Loucy (cell line): ENCODE measurements around the gene RASSF5.

Experiments
- H2AFZ ChIP-seq: fragments of 200-600 bp; sonication (generic); 2 replicates; pipeline ENCODE4 v1.6.0; 2016; ENCODE audit warnings: antibody characterized with exemption, mild to moderate bottlenecking, low read length, moderate library complexity
- H3F3A ChIP-seq: fragments of 200-600 bp; 2 replicates; pipeline ENCODE4 v1.6.0; 2016; ENCODE audit warnings: antibody characterized with exemption, low read depth, mild to moderate bottlenecking
- H3K27me3 ChIP-seq: fragments of 200-600 bp; sonication (generic); 2 replicates; pipeline ENCODE4 v1.6.1; 2014; ENCODE audit warnings: low read length, mild to moderate bottlenecking; ENCODE audit not compliant: insufficient read depth, poor library complexity, severe bottlenecking
- H3K36me3 ChIP-seq: fragments of 200-600 bp; sonication (generic); 2 replicates; pipeline ENCODE4 v1.6.1; 2016; ENCODE audit warnings: low read length; ENCODE audit not compliant: insufficient read depth
- H3K4me1 ChIP-seq: fragments of 200-600 bp; sonication (generic); 2 replicates; pipeline ENCODE4 v1.5.1; 2014; ENCODE audit warnings: low read length, mild to moderate bottlenecking; ENCODE audit not compliant: insufficient read depth, poor library complexity, severe bottlenecking
- H3K4me2 ChIP-seq: fragments of 200-600 bp; sonication (generic); 2 replicates; pipeline ENCODE4 v1.6.0; 2014; ENCODE audit warnings: antibody characterized with exemption, low read length, low read depth, mild to moderate bottlenecking; ENCODE audit not compliant: poor library complexity, severe bottlenecking
- H3K4me3 ChIP-seq: fragments of 200-600 bp; sonication (generic); 2 replicates; pipeline ENCODE4 v1.5.1; 2014; ENCODE audit warnings: low read length, mild to moderate bottlenecking, mixed read lengths; ENCODE audit not compliant: poor library complexity, severe bottlenecking
- H3K79me2 ChIP-seq: fragments of 200-600 bp; sonication (generic); 2 replicates; pipeline ENCODE4 v1.6.1; 2014; ENCODE audit warnings: low read length; ENCODE audit not compliant: insufficient read depth
- H3K9ac ChIP-seq: fragments of 200-600 bp; sonication (generic); 2 replicates; pipeline ENCODE4 v1.6.0; 2014; ENCODE audit warnings: mild to moderate bottlenecking, low read depth, low read length, moderate library complexity; ENCODE audit not compliant: poor library complexity, severe bottlenecking
- H3K9me2 ChIP-seq: fragments of 200-600 bp; sonication (generic); replicated peaks from 2 replicates; pipeline ENCODE4 v1.6.1; 2016; ENCODE audit warnings: low read depth, low read length, mixed read lengths
- H3K9me3 ChIP-seq: fragments of 200-600 bp; sonication (generic); 2 replicates; pipeline ENCODE4 v1.6.1; 2014; ENCODE audit warnings: mild to moderate bottlenecking, antibody characterized with exemption, low read length, low read depth; ENCODE audit not compliant: insufficient read depth
- H4K20me1 ChIP-seq: fragments of 200-600 bp; sonication (generic); 2 replicates; pipeline ENCODE4 v1.6.0; 2014; ENCODE audit warnings: antibody characterized with exemption, low read length, mild to moderate bottlenecking; ENCODE audit not compliant: insufficient read depth, poor library complexity, severe bottlenecking
- CTCF ChIP-seq: fragments of 200-600 bp; sonication (generic); conservative IDR thresholded peaks from 2 replicates; pipeline ENCODE4 v1.5.1; 2014; ENCODE audit warnings: mild to moderate bottlenecking, antibody characterized with exemption, low read length
- EZH2phosphoT487 ChIP-seq: fragments of 200-600 bp; IDR thresholded peaks from 2 replicates; pipeline ENCODE4 v1.6.1; 2018; ENCODE audit warnings: antibody characterized with exemption, mild to moderate bottlenecking, moderate library complexity, borderline replicate concordance

RASSF5 gene

GRCh38 chr1:206521127-206521526, 13.8 kb downstream of the RASSF5 start:
- no peak for TF ChIP-seq EZH2phosphoT487
- Histone ChIP-seq H3K4me3 (no peak overlapping the region), H3K36me3 (no peaks in the 10 kb centered on the region), H3K4me1 (no peaks in the 10 kb centered on the region), H3K9me3 (no peaks in the 10 kb centered on the region), H3K9ac (no peak overlapping the region), H3K27me3 (no peaks in the 10 kb centered on the region), H2AFZ (no peak overlapping the region), H3K9me2 (no peaks in the 10 kb centered on the region), H4K20me1 (no peaks in the 10 kb centered on the region), H3F3A (no peaks in the 10 kb centered on the region), H3K4me2 (no peak overlapping the region), H3K79me2 (no peaks in the 10 kb centered on the region)

- Histone ChIP-seq H3F3A (no peaks in the 10 kb centered on the region), H3K4me3 (no peak overlapping the region), H2AFZ (no peak overlapping the region), H3K4me2 (no peak overlapping the region), H3K4me1 (no peaks in the 10 kb centered on the region), H3K27me3 (no peaks in the 10 kb centered on the region), H4K20me1 (no peaks in the 10 kb centered on the region), H3K79me2 (no peaks in the 10 kb centered on the region), H3K9me3 (no peaks in the 10 kb centered on the region), H3K36me3 (no peaks in the 10 kb centered on the region), H3K9me2 (no peaks in the 10 kb centered on the region), H3K9ac (no peak overlapping the region)
- TF ChIP-seq EZH2phosphoT487, result no peak
- no peak for TF ChIP-seq CTCF
Measured at GRCh38 chr1:206521694-206522402, 14.5 kb downstream of the RASSF5 start.

DNA sequence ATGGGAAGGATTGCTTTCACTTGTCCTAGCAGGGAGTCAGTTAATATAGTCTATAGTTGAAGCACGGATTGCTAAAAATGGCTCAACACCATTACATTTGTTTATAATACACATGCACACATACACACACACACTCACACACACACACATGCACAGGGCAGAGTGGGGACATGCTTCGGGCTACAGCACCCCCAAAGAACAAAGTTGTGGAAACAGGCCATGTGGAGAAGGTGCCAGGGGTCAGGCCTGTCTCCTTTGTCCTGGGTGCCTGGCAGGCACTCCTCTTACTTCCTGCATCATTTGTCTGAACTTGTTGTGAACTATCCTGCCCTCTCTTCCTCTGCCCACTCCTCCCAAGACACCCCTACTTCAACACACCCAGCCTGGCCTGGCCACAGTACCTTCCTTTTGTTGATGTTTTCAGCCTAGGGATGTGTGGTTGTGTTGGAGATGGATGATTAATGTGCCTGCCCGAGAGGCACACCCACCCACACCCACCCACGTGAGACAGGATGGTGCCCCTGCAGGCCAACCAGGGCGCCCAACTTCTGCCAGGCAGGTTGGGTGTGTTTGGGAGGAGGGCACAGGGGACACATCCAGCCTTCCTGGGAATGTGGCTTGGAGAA, 17.5 kb downstream of the RASSF5 start:
- H3K36me3 ChIP-seq, result no peaks in the 10 kb centered on the region

More for the DNA sequence above, 17.5 kb downstream of the RASSF5 start:
- Histone ChIP-seq H3K4me2 (no peak overlapping the region), H3K9me2 (no peaks in the 10 kb centered on the region), H3K27me3 (no peaks in the 10 kb centered on the region), H3F3A (no peaks in the 10 kb centered on the region), H2AFZ (no peak overlapping the region), H3K79me2 (no peaks in the 10 kb centered on the region), H3K4me3 (no peak overlapping the region), H3K9ac (no peak overlapping the region), H4K20me1 (no peaks in the 10 kb centered on the region), H3K4me1 (no peaks in the 10 kb centered on the region), H3K9me3 (no peaks in the 10 kb centered on the region)
- TF ChIP-seq CTCF (no peak), EZH2phosphoT487 (no peak)
